ENCODE data around the gene IRX5. TPM values are rescaled to one million over a fixed set of nuclear protein-coding genes. Genes with fewer than 3 reads are reported as not detected.

The IRX5 gene
- total RNA-seq = not detected
- not detected for polyA plus RNA-seq
- long read RNA-seq, donor 1 = 0 reads
- long read RNA-seq, donor 2 = 0 reads

DNA sequence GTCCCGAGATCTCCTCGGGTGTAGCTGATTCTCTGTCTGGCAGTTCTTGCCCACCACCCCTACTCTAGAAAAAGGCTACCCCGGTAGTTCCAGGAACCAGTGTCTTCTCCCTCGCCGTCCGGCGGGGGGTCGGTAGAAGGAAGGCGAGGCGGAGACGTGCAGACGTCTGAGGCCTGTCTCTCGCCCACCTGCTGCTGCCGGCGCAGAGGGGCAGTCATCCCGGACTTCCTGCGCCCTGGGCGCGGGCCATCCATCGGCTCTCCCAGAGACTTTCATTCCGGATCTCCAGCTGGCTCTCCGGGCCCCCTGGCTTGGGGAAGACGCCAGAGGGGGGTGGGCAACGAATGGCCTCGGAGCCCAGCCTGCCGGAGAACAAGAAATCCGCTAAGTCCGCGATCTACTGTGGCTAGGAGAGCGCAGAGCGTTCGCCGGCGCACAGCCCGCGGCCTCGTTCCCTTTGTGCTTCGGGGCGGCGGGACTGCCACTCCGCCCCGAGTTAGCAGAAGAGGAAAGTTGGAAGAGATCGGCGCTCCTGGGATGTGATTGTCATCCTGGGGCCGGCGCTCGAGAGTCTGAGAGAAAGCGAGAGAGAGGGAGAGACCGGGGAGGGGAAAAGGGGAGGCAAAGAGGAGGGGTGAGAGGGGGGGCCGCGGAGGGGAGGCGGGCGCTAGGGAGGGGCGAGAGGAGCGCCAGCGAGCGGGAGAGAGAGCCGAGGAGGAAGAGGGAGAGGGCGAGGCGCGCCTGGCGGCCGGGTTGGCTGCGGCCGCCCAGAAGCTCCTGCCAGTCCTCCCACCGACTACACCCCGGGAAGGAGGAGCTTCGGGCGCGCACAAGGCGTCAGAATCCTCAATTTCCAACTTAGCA lies at the start of gene IRX5:
Gene IRX5, plus strand, starts transcription at position 861 of the 864 bp plus-strand sequence. CDS start 334 bp downstream, outside the sequence.
- 1 to 2% (median 2%) methylated on average over 50 to 71 of the region's 71 CpGs for WGBS, 5 donors
- Histone ChIP-seq H3K27me3 (replicated peaks in 1 of 7) (peaks cover 6 to 100% (median 81%) of the 10 kb centered on the region in 7 donors), H3K36me3 (no peaks in the 10 kb centered on the region), H3K4me3 (peak within 1 kb of the TSS; percentile 40 to 88 (median 75)), H3K27ac (peak within 1 kb of the TSS in 3 of 8 donors; percentile 5 to 33 (median 19)), H3K4me1 (peaks cover 6 to 61% (median 45%) of the 10 kb centered on the region in 6 donors), H3K9me3 (peaks cover 0 to 14% (median 0%) of the 10 kb centered on the region in 8 donors)
- no peak for TF ChIP-seq POLR2A (IDR thresholded peaks at IDR 0.05)
- TF ChIP-seq POLR2AphosphoS5 (IDR thresholded peaks at IDR 0.05) = peak in 1 of 3 donors; percentile 32
- TF ChIP-seq, protein P1, sequence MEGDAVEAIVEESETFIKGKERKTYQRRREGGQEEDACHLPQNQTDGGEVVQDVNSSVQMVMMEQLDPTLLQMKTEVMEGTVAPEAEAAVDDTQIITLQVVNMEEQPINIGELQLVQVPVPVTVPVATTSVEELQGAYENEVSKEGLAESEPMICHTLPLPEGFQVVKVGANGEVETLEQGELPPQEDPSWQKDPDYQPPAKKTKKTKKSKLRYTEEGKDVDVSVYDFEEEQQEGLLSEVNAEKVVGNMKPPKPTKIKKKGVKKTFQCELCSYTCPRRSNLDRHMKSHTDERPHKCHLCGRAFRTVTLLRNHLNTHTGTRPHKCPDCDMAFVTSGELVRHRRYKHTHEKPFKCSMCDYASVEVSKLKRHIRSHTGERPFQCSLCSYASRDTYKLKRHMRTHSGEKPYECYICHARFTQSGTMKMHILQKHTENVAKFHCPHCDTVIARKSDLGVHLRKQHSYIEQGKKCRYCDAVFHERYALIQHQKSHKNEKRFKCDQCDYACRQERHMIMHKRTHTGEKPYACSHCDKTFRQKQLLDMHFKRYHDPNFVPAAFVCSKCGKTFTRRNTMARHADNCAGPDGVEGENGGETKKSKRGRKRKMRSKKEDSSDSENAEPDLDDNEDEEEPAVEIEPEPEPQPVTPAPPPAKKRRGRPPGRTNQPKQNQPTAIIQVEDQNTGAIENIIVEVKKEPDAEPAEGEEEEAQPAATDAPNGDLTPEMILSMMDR (IDR thresholded peaks at IDR 0.05 in 8 of 11, conservative IDR thresholded peaks at IDR 0.05 in 3 of 11) = no peak
- DNase-seq = peak; percentile 86
- intact Hi-C loops (cut with DNase I; ENCODE audit: low total_unique reads) = no loop called here

DNA sequence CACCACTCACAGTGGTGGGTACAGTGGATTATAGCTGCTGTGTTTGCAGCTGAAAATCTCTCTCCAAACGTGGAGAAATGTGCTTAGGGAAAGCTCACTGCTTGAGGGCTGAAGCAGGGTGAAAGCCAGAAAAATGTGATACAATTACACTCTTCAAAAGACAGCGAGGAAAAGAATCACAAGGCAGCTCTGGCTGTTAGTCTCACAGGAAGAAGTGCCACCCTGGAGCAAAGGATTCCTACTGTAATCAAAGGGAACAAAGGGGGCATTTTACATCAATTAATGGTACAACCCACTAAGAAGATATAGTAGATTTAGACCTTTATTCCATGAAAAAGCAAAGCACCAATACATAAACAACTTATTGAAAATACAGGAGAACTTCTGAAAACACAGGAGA lies 48.1 kb upstream of the IRX5 start:
- TF ChIP-seq POLR2A (IDR thresholded peaks at IDR 0.05) = no peak
- TF ChIP-seq POLR2AphosphoS5 (IDR thresholded peaks at IDR 0.05) = no peak
- TF ChIP-seq, protein P1 (IDR thresholded peaks at IDR 0.05 in 8 of 11, conservative IDR thresholded peaks at IDR 0.05 in 3 of 11) = no peak
- no peak for DNase-seq
- intact Hi-C loops (cut with DNase I; ENCODE audit: low total_unique reads) = no loop called here
- Histone ChIP-seq H3K4me3 (no peak overlapping the region), H3K4me1 (no peaks in the 10 kb centered on the region), H3K27me3 (replicated peaks in 1 of 7) (peaks cover 0 to 7% (median 0%) of the 10 kb centered on the region in 7 donors), H3K9me3 (peaks cover 0 to 33% (median 16%) of the 10 kb centered on the region in 8 donors), H3K27ac (no peak overlapping the region), H3K36me3 (no peaks in the 10 kb centered on the region)
- whole genome bisulfite sequencing, 5 donors = 41 to 55% (median 50%) methylated on average over 2 of the region's 2 CpGs

DNA sequence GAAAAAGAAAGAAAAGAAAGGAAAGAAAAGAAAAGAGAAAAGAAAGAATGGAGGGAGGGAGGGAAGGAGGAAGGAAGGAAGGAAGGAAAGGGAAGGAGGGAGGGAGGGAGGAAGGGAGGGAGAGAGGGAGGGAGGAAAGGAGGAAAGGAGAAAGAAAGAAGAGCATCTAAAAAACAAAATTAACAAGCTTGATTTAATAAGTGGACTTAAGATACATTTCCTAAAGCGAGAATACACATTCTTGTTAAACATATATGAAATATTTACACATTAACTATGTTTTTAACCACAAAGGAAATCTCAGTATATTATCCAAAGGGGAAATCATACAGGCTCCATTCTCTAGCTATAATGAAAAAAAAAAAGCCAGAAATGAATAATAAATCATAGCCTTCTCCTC lies 47.3 kb upstream of the IRX5 start:
- Histone ChIP-seq H3K27me3 (replicated peaks in 1 of 7) (peaks cover 0 to 7% (median 0%) of the 10 kb centered on the region in 7 donors), H3K4me1 (no peaks in the 10 kb centered on the region), H3K9me3 (peaks cover 0 to 33% (median 16%) of the 10 kb centered on the region in 8 donors), H3K36me3 (no peaks in the 10 kb centered on the region), H3K27ac (no peak overlapping the region), H3K4me3 (no peak overlapping the region)
- no peak for TF ChIP-seq POLR2AphosphoS5 (IDR thresholded peaks at IDR 0.05)
- TF ChIP-seq POLR2A (IDR thresholded peaks at IDR 0.05) = no peak
- TF ChIP-seq, protein P1 (IDR thresholded peaks at IDR 0.05 in 8 of 11, conservative IDR thresholded peaks at IDR 0.05 in 3 of 11) = no peak
- WGBS, 5 donors = 83 to 96% (median 88%) methylated on average over 1 of the region's 1 CpG
- intact Hi-C loops (cut with DNase I; ENCODE audit: low total_unique reads) = no loop called here
- DNase-seq = no peak

DNA sequence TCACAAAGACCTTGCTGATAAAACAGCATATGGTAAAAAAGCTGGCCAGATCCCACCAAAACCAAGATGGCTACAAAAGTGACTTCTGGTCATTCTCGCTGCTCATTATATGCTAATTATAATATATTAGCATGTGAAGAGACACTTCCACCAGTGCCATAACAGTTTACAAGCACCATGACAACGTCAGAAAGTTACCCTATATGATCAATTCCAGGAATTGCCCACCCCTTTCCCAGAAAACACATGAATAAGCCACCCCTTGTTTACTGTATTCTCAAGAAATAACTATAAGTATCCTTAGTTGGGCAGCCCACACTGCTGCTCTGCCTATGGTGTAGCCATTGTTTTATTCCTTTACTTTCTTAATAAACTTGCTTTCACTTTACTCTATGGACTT lies 44.6 kb upstream of the IRX5 start:
- Histone ChIP-seq H3K4me1 (no peaks in the 10 kb centered on the region), H3K4me3 (no peak overlapping the region), H3K9me3 (peaks cover 0 to 29% (median 13%) of the 10 kb centered on the region in 8 donors), H3K27me3 (replicated peaks in 1 of 7) (peaks cover 0 to 7% (median 0%) of the 10 kb centered on the region in 7 donors), H3K27ac (no peak overlapping the region), H3K36me3 (no peaks in the 10 kb centered on the region)
- intact Hi-C loops (cut with DNase I; ENCODE audit: low total_unique reads) = no loop called here
- 58 to 79% (median 76%) methylated on average over 2 of the region's 2 CpGs for WGBS, 5 donors
- TF ChIP-seq POLR2AphosphoS5 (IDR thresholded peaks at IDR 0.05) (no peak), POLR2A (IDR thresholded peaks at IDR 0.05) (no peak)
- TF ChIP-seq, protein P1 (IDR thresholded peaks at IDR 0.05 in 8 of 11, conservative IDR thresholded peaks at IDR 0.05 in 3 of 11) = no peak
- no peak for DNase-seq

Measured in spleen (tissue), 13 donors.